ENCODE results near the gene PCDHA1.

Gene PCDHA1

DNA sequence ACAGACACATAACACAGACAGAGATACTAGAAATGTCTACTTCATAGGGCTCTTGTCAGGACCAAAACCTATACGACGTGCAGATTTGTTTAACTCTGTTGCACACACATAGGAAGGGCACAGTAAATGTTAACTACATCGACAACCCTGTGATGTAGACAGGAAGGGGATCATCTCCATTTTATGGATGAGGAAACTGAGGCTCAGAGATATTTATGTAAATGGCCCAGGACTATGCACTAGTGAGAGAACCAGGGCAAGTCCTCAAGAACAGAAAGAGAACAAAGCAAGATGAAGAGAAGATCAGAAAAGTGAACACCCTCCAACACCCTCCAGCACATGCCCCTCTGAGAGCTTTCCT lies 216.6 kb downstream of the PCDHA1 start:
- Mint-ChIP-seq H3K27me3 (ENCODE audit: low read depth) (peaks cover 14% of the 10 kb centered on the region), H3K27ac (no peak overlapping the region), H3K9me3 (peaks cover 3% of the 10 kb centered on the region), H3K4me3 (no peak overlapping the region), H3K36me3 (ENCODE audit: low read depth) (no peaks in the 10 kb centered on the region), H3K4me1 (ENCODE audit: low read depth) (no peaks in the 10 kb centered on the region)

- no peaks in the 10 kb centered on the region for H3K36me3 Mint-ChIP-seq (ENCODE audit: low read depth)
- H3K4me3 Mint-ChIP-seq: no peak overlapping the region
- peaks cover 14% of the 10 kb centered on the region for H3K27me3 Mint-ChIP-seq (ENCODE audit: low read depth)
- H3K9me3 Mint-ChIP-seq: peaks cover 3% of the 10 kb centered on the region
- no peaks in the 10 kb centered on the region for H3K4me1 Mint-ChIP-seq (ENCODE audit: low read depth)
- no peak overlapping the region for H3K27ac Mint-ChIP-seq
These were observed 217.1 kb downstream of the PCDHA1 start for GRCh38 chr5:141003031-141003430.

DNA sequence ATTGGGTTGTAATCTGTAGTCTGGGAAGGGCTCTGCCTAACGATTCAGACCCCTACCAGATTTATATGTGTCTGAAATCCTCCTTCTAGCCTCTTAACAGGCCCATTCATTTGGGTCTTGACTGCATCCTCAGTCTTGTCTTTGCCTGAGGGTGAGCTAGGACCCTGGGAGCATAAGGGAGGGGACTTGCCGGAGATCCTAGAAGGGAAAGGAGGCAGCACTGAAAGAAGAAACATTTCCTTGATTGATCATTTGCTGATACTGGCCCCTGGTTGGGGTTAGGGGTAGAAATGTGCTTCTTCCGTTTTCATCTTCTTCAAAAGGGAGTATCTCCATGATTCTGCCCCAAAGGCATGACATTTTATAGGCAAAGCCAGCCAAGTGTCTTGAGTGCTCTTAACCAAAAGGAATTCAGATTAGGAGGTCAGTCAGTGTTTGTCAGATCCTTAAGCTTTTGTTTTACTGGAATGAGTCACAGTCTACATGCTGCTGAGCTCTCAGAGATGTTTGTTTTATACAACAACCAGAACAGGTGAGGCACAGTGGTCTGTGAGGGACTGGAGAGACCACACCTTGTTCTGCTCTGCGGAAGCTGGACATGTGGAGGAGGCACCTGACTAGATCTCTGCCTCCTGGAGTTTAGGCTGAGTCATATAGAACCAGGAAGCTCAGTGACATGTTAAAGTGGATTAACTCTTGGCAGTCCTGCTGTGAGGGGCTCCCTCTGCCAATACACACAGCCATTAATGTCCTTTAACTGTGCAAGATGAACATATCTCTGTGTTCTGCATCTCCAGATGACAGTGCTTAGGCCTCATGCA lies 218.1 kb downstream of the PCDHA1 start:
- peaks cover 3% of the 10 kb centered on the region for H3K9me3 Mint-ChIP-seq
- H3K36me3 Mint-ChIP-seq (ENCODE audit: low read depth): no peaks in the 10 kb centered on the region
- no peak overlapping the region for H3K27ac Mint-ChIP-seq
- H3K4me1 Mint-ChIP-seq (ENCODE audit: low read depth): no peaks in the 10 kb centered on the region
- peaks cover 14% of the 10 kb centered on the region for H3K27me3 Mint-ChIP-seq (ENCODE audit: low read depth)
- no peak overlapping the region for H3K4me3 Mint-ChIP-seq

GRCh38 chr5:141007791-141008190 lies 221.9 kb downstream of the PCDHA1 start:
- Mint-ChIP-seq H3K27ac (no peak overlapping the region), H3K4me3 (no peak overlapping the region), H3K27me3 (ENCODE audit: low read depth) (no peaks in the 10 kb centered on the region), H3K9me3 (no peaks in the 10 kb centered on the region), H3K36me3 (ENCODE audit: low read depth) (no peaks in the 10 kb centered on the region), H3K4me1 (ENCODE audit: low read depth) (no peaks in the 10 kb centered on the region)

- no peak overlapping the region for H3K4me3 Mint-ChIP-seq
- no peaks in the 10 kb centered on the region for H3K27me3 Mint-ChIP-seq (ENCODE audit: low read depth)
- no peaks in the 10 kb centered on the region for H3K4me1 Mint-ChIP-seq (ENCODE audit: low read depth)
- H3K9me3 Mint-ChIP-seq: no peaks in the 10 kb centered on the region
- no peaks in the 10 kb centered on the region for H3K36me3 Mint-ChIP-seq (ENCODE audit: low read depth)
- no peak overlapping the region for H3K27ac Mint-ChIP-seq
These were observed 224.3 kb downstream of the PCDHA1 start for GRCh38 chr5:141010047-141010793.

DNA sequence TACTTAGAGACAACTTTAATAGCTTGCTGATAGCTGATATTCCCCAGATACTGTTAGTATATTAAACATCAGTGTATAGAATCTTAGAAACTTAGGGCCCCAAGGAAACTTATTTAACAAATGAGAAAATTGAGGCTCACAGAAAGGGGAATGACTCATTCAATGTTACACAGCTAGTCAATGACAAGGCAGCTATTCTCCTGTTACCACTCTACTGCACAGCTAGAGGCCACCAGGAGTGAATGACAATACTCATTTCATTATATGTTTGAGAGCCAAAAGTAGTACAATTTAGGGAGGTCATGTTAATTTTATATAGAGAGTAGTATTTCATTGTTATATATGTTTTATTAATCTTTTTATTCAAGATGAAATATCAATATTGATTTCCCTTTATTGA lies 232.0 kb downstream of the PCDHA1 start:
- Mint-ChIP-seq H3K9me3 (no peaks in the 10 kb centered on the region), H3K4me1 (ENCODE audit: low read depth) (no peaks in the 10 kb centered on the region), H3K27me3 (ENCODE audit: low read depth) (no peaks in the 10 kb centered on the region), H3K4me3 (no peak overlapping the region), H3K27ac (no peak overlapping the region), H3K36me3 (ENCODE audit: low read depth) (no peaks in the 10 kb centered on the region)

DNA sequence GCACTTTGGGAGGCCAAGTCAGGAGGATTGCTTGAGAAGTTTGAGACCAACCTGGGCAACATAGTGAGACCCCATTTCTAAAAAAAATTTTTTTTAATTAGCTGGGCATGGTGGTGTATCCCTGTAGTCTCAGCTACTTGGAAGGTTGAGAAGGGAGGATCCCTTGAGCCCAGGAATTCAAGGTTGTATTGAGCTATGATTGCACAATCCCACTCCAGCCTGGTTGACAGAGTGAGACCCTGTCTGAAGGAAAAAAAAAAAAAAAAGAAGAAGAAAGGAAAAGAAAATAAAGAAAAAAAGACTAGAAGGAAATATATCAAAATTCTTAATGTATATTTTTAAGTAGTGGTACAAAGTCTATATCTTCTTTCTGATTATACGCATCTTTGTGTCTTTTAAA lies 236.4 kb downstream of the PCDHA1 start:
- Mint-ChIP-seq H3K27me3 (ENCODE audit: low read depth) (no peaks in the 10 kb centered on the region), H3K4me1 (ENCODE audit: low read depth) (no peaks in the 10 kb centered on the region), H3K9me3 (peaks cover 14% of the 10 kb centered on the region), H3K4me3 (no peak overlapping the region), H3K36me3 (ENCODE audit: low read depth) (no peaks in the 10 kb centered on the region), H3K27ac (no peak overlapping the region)

GRCh38 chr5:141031006-141031405 lies 245.1 kb downstream of the PCDHA1 start:
- no peak overlapping the region for H3K4me3 Mint-ChIP-seq
- no peak overlapping the region for H3K27ac Mint-ChIP-seq
- H3K9me3 Mint-ChIP-seq: no peaks in the 10 kb centered on the region
- no peaks in the 10 kb centered on the region for H3K4me1 Mint-ChIP-seq (ENCODE audit: low read depth)
- no peaks in the 10 kb centered on the region for H3K27me3 Mint-ChIP-seq (ENCODE audit: low read depth)
- no peaks in the 10 kb centered on the region for H3K36me3 Mint-ChIP-seq (ENCODE audit: low read depth)

- Mint-ChIP-seq H3K36me3 (ENCODE audit: low read depth) (no peaks in the 10 kb centered on the region), H3K4me3 (no peak overlapping the region), H3K27ac (no peak overlapping the region), H3K27me3 (ENCODE audit: low read depth) (no peaks in the 10 kb centered on the region), H3K4me1 (ENCODE audit: low read depth) (no peaks in the 10 kb centered on the region), H3K9me3 (peaks cover 1% of the 10 kb centered on the region)
These were observed 246.7 kb downstream of the PCDHA1 start for GRCh38 chr5:141032626-141033025.

DNA sequence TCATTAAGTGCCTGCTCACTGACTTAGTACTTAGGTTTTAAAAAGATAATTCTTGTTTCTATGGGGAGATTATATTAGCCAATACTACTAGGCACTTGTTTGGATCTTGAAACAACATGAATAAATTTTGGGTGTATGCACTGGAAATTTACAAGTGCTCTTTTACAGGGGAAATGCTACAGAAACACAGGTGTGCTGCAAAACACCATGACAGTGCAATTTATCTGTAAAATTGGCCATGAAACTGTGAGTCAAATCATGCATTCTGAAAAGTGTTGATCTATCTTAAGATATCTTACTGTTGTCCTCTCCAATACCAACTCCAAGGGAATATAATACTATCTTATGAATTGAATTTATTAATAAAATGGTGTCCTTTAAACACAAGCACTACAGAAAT lies 253.1 kb downstream of the PCDHA1 start:
- Mint-ChIP-seq H3K27me3 (ENCODE audit: low read depth) (no peaks in the 10 kb centered on the region), H3K4me1 (ENCODE audit: low read depth) (no peaks in the 10 kb centered on the region), H3K4me3 (no peak overlapping the region), H3K36me3 (ENCODE audit: low read depth) (no peaks in the 10 kb centered on the region), H3K9me3 (peaks cover 8% of the 10 kb centered on the region), H3K27ac (no peak overlapping the region)

GRCh38 chr5:141039517-141039916 lies 253.6 kb downstream of the PCDHA1 start:
- Mint-ChIP-seq H3K27me3 (ENCODE audit: low read depth) (no peaks in the 10 kb centered on the region), H3K27ac (no peak overlapping the region), H3K4me3 (no peak overlapping the region), H3K9me3 (peaks cover 8% of the 10 kb centered on the region), H3K36me3 (ENCODE audit: low read depth) (no peaks in the 10 kb centered on the region), H3K4me1 (ENCODE audit: low read depth) (no peaks in the 10 kb centered on the region)

DNA sequence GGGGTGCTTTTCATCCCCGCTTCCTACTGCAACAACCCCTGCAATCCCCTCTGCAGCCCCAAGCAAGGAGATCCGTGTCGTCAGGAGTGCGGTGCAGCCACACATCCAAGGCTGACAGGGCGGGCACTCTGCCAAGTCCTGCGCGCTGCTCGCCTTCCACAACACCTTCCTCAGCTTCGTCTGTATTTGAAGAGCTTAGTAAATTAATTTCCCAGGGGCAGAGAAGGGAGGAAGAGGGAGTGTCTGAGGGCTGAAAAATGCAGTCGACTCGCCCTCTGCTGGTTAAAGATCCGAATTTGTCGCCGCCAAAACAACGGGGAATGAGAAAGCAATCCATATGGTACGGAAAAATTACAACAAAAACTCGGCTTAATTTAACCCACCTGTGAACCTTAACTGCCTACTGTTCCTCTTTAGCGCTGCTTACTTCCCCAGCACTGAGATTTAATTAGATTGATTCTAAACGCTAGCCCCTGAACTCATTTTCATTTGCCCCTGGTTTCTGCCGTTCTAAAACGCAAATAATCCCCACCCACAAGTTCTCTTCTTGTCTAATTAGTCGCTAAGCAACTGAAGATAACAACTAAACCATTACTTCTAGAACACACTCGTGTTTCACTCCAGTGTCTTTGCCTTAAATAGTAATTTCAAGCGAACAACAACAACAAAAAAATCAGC lies 254.3 kb downstream of the PCDHA1 start:
- H3K27ac Mint-ChIP-seq: no peak overlapping the region
- H3K36me3 Mint-ChIP-seq (ENCODE audit: low read depth): no peaks in the 10 kb centered on the region
- H3K4me3 Mint-ChIP-seq: no peak overlapping the region
- no peaks in the 10 kb centered on the region for H3K27me3 Mint-ChIP-seq (ENCODE audit: low read depth)
- H3K4me1 Mint-ChIP-seq (ENCODE audit: low read depth): no peaks in the 10 kb centered on the region
- peaks cover 8% of the 10 kb centered on the region for H3K9me3 Mint-ChIP-seq

DNA sequence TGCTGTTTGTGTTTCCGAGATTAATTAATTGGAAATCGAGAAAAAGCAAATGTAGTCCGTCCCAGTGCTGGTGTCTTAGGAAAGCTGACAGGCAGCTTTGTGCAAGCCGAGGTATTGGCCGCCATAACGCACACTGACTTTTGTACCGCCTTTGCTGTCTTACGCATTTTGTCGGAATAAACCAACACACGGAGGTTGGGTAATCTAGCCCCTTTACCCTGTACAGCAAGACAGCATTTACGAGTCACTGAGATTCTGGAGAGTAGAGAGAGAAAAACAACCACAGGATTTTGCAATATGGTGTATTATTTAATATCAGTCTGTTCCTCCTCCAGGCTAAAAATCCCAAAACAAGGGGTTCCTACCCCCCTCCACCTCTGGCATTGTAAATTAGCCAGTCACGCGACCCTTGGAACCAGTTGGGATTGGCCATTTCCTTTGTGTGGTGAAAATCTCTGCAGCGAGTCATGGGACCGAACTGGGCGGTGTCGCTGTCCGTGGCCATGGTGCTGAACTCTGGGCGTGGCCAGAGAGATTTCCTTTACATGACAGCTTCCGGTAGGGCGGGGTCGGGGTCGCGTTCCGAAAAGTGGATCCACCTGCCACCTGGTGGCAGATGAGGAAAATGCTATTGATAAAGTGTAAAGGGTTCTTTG lies 255.0 kb downstream of the PCDHA1 start:
- Mint-ChIP-seq H3K27ac (no peak overlapping the region), H3K4me1 (ENCODE audit: low read depth) (no peaks in the 10 kb centered on the region), H3K27me3 (ENCODE audit: low read depth) (no peaks in the 10 kb centered on the region), H3K9me3 (peaks cover 8% of the 10 kb centered on the region), H3K4me3 (no peak overlapping the region), H3K36me3 (ENCODE audit: low read depth) (no peaks in the 10 kb centered on the region)

DNA sequence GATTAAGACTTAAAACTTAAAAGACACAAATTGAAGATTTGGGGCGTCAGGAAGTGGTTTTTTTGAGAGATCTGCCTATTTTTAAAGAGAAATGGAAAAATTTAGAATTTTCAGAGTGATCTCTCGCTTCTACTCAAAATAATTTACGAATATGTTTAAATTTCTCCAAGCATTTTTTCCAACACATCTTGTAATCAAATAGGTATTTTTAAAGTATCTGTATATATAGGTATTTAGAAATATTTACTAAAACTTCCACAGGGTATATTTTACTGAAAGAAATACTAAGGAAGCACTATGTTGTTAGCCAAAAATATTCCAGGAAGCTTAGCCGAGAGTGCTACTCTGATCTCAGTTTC lies 255.5 kb downstream of the PCDHA1 start:
- Mint-ChIP-seq H3K27ac (no peak overlapping the region), H3K27me3 (ENCODE audit: low read depth) (no peaks in the 10 kb centered on the region), H3K4me3 (no peak overlapping the region), H3K36me3 (ENCODE audit: low read depth) (no peaks in the 10 kb centered on the region), H3K9me3 (peaks cover 8% of the 10 kb centered on the region), H3K4me1 (ENCODE audit: low read depth) (no peaks in the 10 kb centered on the region)

All from T-helper 1 cell treated with Interleukin-12 subunit alpha and Interleukin-12 subunit beta and Interleukin-4 antibody, amounts not matched to agents 30 μg/mL and 1 μg/mL, for 36 hours (primary cell).